Astrocyte (in vitro differentiated cells and primary cell): Measurements from ENCODE around the gene SLC12A8. TPM values are rescaled to one million over a fixed set of nuclear protein-coding genes. Genes with fewer than 3 reads are reported as not detected.
A peak's percentile ranks its signal among the peaks of the same experiment; 100 is the strongest.

Source experiments
- DNase-seq: peaks from one replicate; pipeline ENCODE4 v3.0.0-alpha.2; 2010; ENCODE audit warnings: low read depth
- FAIRE-seq: peaks from 2 replicates; lab custom pipeline; 2011; peaks lifted over from hg19 to GRCh38; lab: Jason Lieb, UNC
- H2AFZ ChIP-seq: 2 replicates; pipeline ENCODE4 v1.6.0; 2012; ENCODE audit warnings: low read depth, low read length, inconsistent platforms
- H3K27ac ChIP-seq: 2 replicates; pipeline ENCODE4 v1.5.1; 2011; ENCODE audit warnings: low read depth, low read length, inconsistent platforms
- H3K27me3 ChIP-seq: 2 replicates; pipeline ENCODE4 v1.6.0; 2011; ENCODE audit warnings: low read length, inconsistent platforms; ENCODE audit not compliant: insufficient read depth
- H3K36me3 ChIP-seq: 2 replicates; pipeline ENCODE4 v1.5.1; 2011; ENCODE audit warnings: low read length, inconsistent platforms; ENCODE audit not compliant: insufficient read depth
- H3K4me1 ChIP-seq: 2 replicates; pipeline ENCODE4 v1.5.1; 2011; ENCODE audit warnings: low read length, inconsistent platforms; ENCODE audit not compliant: insufficient read depth
- H3K4me2 ChIP-seq: 2 replicates; pipeline ENCODE4 v1.6.0; 2012; ENCODE audit warnings: low read length, inconsistent platforms
- H3K4me3 ChIP-seq: 2 replicates; pipeline ENCODE4 v1.5.1; 2011; ENCODE audit warnings: low read depth, mild to moderate bottlenecking, low read length, inconsistent platforms; ENCODE audit not compliant: insufficient read depth
- H3K79me2 ChIP-seq: 2 replicates; pipeline ENCODE4 v1.6.0; 2012; ENCODE audit warnings: mild to moderate bottlenecking, low read length, inconsistent platforms; ENCODE audit not compliant: insufficient read depth
- H3K9ac ChIP-seq: 2 replicates; pipeline ENCODE4 v1.6.0; 2012; ENCODE audit warnings: mild to moderate bottlenecking, low read length, inconsistent platforms
- H3K9me3 ChIP-seq: 2 replicates; pipeline ENCODE4 v1.5.1; 2012; ENCODE audit warnings: low read depth, mild to moderate bottlenecking, low read length, inconsistent platforms; ENCODE audit not compliant: insufficient read depth
- H4K20me1 ChIP-seq: 2 replicates; pipeline ENCODE4 v1.6.0; 2012; ENCODE audit warnings: low read length, inconsistent platforms; ENCODE audit not compliant: insufficient read depth
- H3K27ac Mint-ChIP-seq: one replicate; pipeline ENCODE4 v1.8.0; 2021; ENCODE audit warnings: mild to moderate bottlenecking, mixed read lengths; ENCODE audit not compliant: unreplicated experiment
- H3K27me3 Mint-ChIP-seq: one replicate; pipeline ENCODE4 v1.8.0; 2021; ENCODE audit warnings: low read depth, mixed read lengths; ENCODE audit not compliant: unreplicated experiment
- H3K36me3 Mint-ChIP-seq: one replicate; pipeline ENCODE4 v1.8.0; 2021; ENCODE audit warnings: low read depth, mixed read lengths; ENCODE audit not compliant: unreplicated experiment
- H3K4me1 Mint-ChIP-seq: one replicate; pipeline ENCODE4 v1.8.0; 2021; ENCODE audit warnings: low read depth, mixed read lengths; ENCODE audit not compliant: unreplicated experiment
- H3K4me3 Mint-ChIP-seq: one replicate; pipeline ENCODE4 v1.8.0; 2021; ENCODE audit warnings: mild to moderate bottlenecking, moderate library complexity, mixed read lengths; ENCODE audit not compliant: unreplicated experiment
- H3K9me3 Mint-ChIP-seq: one replicate; pipeline ENCODE4 v1.8.0; 2021; ENCODE audit warnings: mild to moderate bottlenecking, mixed read lengths; ENCODE audit not compliant: unreplicated experiment
- CTCF ChIP-seq: IDR thresholded peaks from 2 replicates; pipeline ENCODE4 v1.5.1; 2011; ENCODE audit warnings: low read depth, mild to moderate bottlenecking, inconsistent platforms, low read length, moderate library complexity; ENCODE audit not compliant: insufficient read depth
- EZH2 ChIP-seq: IDR thresholded peaks from 2 replicates; pipeline ENCODE4 v1.6.1; 2012; ENCODE audit warnings: mild to moderate bottlenecking, low read length, inconsistent platforms; ENCODE audit not compliant: insufficient read depth
- total RNA-seq: library from RNA; stranded (reverse); gene quantifications from 2 replicates; pipeline ENCODE4 v1.2.1, GENCODE V29; 2021

The SLC12A8 gene
- total RNA-seq, 1 donor from 2014 or later = 4.2 TPM

GRCh38 chr3:125116311-125117080 lies 96.1 kb downstream of the SLC12A8 start:
- Mint-ChIP-seq H3K4me1 (peaks cover 29% of the 10 kb centered on the region), H3K36me3 (peaks cover 2% of the 10 kb centered on the region), H3K4me3 (peak overlapping the region; percentile 8), H3K27me3 (peaks cover 8% of the 10 kb centered on the region), H3K9me3 (no peaks in the 10 kb centered on the region), H3K27ac (no peak overlapping the region)
- no peak overlapping the region for H3K27ac ChIP-seq
- H3K4me1 ChIP-seq = peaks cover 30% of the 10 kb centered on the region
- H3K36me3 ChIP-seq = no peaks in the 10 kb centered on the region
- no peak overlapping the region for H2AFZ ChIP-seq
- DNase-seq (peak; percentile 86), FAIRE-seq (no peak)
- no peaks in the 10 kb centered on the region for H3K9me3 ChIP-seq
- H3K4me2 ChIP-seq = no peak overlapping the region
- TF ChIP-seq EZH2 (no peak), CTCF (no peak)
- no peak overlapping the region for H3K4me3 ChIP-seq
- no peaks in the 10 kb centered on the region for H3K79me2 ChIP-seq
- H3K9ac ChIP-seq = no peak overlapping the region
- no peaks in the 10 kb centered on the region for H4K20me1 ChIP-seq
- H3K27me3 ChIP-seq = no peaks in the 10 kb centered on the region

DNA sequence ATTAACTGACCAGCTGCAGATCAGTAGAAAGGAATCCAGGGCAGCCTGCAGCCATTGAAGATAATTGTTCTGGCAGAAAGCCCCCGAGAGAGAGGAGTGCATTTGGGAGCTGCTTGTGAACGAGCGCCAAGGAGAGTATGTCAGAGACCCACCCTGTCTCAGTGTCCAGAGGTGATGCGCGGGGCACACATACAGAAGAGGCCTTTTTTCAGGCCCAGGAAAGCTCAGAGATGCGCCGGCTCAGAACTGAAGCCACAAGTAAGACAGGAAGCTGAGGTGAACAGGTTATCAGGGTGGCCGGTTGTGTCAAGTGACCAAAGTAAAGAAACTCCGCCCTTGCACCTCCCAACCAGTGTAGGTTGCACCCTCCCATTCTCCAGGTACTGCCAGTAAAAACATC lies 96.9 kb downstream of the SLC12A8 start:
- Histone ChIP-seq H4K20me1 (no peaks in the 10 kb centered on the region), H3K79me2 (no peaks in the 10 kb centered on the region), H2AFZ (no peak overlapping the region), H3K4me2 (no peak overlapping the region), H3K9ac (no peak overlapping the region), H3K27ac (peak overlapping the region; percentile 18), H3K4me3 (no peak overlapping the region), H3K9me3 (no peaks in the 10 kb centered on the region), H3K27me3 (no peaks in the 10 kb centered on the region), H3K4me1 (peaks cover 30% of the 10 kb centered on the region), H3K36me3 (no peaks in the 10 kb centered on the region)
- no peak for FAIRE-seq
- H3K27me3 Mint-ChIP-seq = peaks cover 3% of the 10 kb centered on the region
- no peak overlapping the region for H3K27ac Mint-ChIP-seq
- peaks cover 2% of the 10 kb centered on the region for H3K36me3 Mint-ChIP-seq
- peaks cover 29% of the 10 kb centered on the region for H3K4me1 Mint-ChIP-seq
- H3K4me3 Mint-ChIP-seq = no peak overlapping the region
- DNase-seq = peak; percentile 91
- H3K9me3 Mint-ChIP-seq = no peaks in the 10 kb centered on the region
- TF ChIP-seq EZH2 = no peak
- TF ChIP-seq CTCF = no peak

DNA sequence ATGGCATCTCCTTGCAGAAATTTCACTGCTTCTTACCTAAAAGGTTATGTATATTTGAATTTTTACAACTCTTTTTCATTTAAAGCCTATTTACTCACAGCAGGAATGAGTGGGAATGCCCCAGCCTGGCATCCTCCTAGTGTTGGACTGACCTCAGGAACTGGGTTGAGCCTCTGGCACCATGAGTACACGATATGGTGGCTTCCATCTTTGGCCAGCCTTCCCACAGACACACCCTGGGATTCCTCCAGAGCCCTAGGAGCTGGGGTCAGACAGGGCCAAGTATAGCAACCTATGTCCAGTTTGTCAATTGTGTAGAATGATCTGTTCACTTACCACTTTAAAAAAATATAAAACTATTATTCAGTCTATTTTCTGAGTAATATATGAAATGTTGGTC lies 99.6 kb downstream of the SLC12A8 start:
- Histone ChIP-seq H3K9ac (no peak overlapping the region), H4K20me1 (no peaks in the 10 kb centered on the region), H3K27me3 (no peaks in the 10 kb centered on the region), H3K9me3 (no peaks in the 10 kb centered on the region), H3K27ac (no peak overlapping the region), H3K36me3 (no peaks in the 10 kb centered on the region), H3K4me1 (peaks cover 46% of the 10 kb centered on the region), H3K79me2 (no peaks in the 10 kb centered on the region), H3K4me2 (no peak overlapping the region), H2AFZ (no peak overlapping the region), H3K4me3 (no peak overlapping the region)
- DNase-seq (no peak), FAIRE-seq (no peak)
- TF ChIP-seq EZH2 (no peak), CTCF (no peak)
- peaks cover 2% of the 10 kb centered on the region for H3K36me3 Mint-ChIP-seq
- H3K27me3 Mint-ChIP-seq = peaks cover 3% of the 10 kb centered on the region
- no peak overlapping the region for H3K4me3 Mint-ChIP-seq
- H3K4me1 Mint-ChIP-seq = peaks cover 39% of the 10 kb centered on the region
- no peak overlapping the region for H3K27ac Mint-ChIP-seq
- no peaks in the 10 kb centered on the region for H3K9me3 Mint-ChIP-seq
